Endodermal cell (in vitro differentiated cells): Measurements from ENCODE around the gene NOP14. TPM values are rescaled to one million over a fixed set of nuclear protein-coding genes. Genes with fewer than 3 reads are reported as not detected.
"Not testable (repeated sequence)": the region's sequence is repeated elsewhere in the genome, so short reads cannot be mapped to it uniquely, and the experiment has no call there.

ENCODE experiments used
- DNase-seq: peaks from one replicate; pipeline ENCODE4 v3.0.0-alpha.2; 2017
- H3K27ac ChIP-seq: 2 replicates; pipeline ENCODE4 v1.5.1; 2013; ENCODE audit warnings: mild to moderate bottlenecking, low read depth, low read length, moderate library complexity
- H3K27me3 ChIP-seq: 2 replicates; pipeline ENCODE4 v1.6.1; 2013; ENCODE audit warnings: mild to moderate bottlenecking, low read length, moderate library complexity; ENCODE audit not compliant: insufficient read depth, control insufficient read depth, poor library complexity, severe bottlenecking
- H3K36me3 ChIP-seq: 2 replicates; pipeline ENCODE4 v1.7.0; 2013; ENCODE audit warnings: mild to moderate bottlenecking, low read length, moderate library complexity; ENCODE audit not compliant: control insufficient read depth, insufficient read depth
- H3K4me1 ChIP-seq: one replicate; pipeline ENCODE4 v1.7.0; 2013; ENCODE audit warnings: low read length; ENCODE audit not compliant: control insufficient read depth, insufficient read depth
- H3K4me3 ChIP-seq: 2 replicates; pipeline ENCODE4 v1.5.1; 2013; ENCODE audit warnings: mild to moderate bottlenecking, low read length, moderate library complexity
- H3K9ac ChIP-seq: 2 replicates; pipeline ENCODE4 v1.6.1; 2013; ENCODE audit warnings: mild to moderate bottlenecking, low read length, moderate library complexity; ENCODE audit not compliant: poor library complexity, severe bottlenecking; ENCODE audit errors: extremely low read depth
- H3K9me3 ChIP-seq: 2 replicates; pipeline ENCODE4 v1.6.1; 2013; ENCODE audit warnings: mild to moderate bottlenecking, low read length, moderate library complexity; ENCODE audit not compliant: control insufficient read depth
- H3K27ac Mint-ChIP-seq: 2 replicates; pipeline ENCODE4 v1.8.0; 2020; ENCODE audit warnings: mixed read lengths
- H3K27me3 Mint-ChIP-seq: 2 replicates; pipeline ENCODE4 v1.8.0; 2021; ENCODE audit warnings: mild to moderate bottlenecking, mixed read lengths; ENCODE audit not compliant: insufficient read depth
- H3K36me3 Mint-ChIP-seq: 2 replicates; pipeline ENCODE4 v1.8.0; 2020; ENCODE audit warnings: low read depth, mixed read lengths
- H3K4me1 Mint-ChIP-seq: 2 replicates; pipeline ENCODE4 v1.8.0; 2020; ENCODE audit warnings: mixed read lengths
- H3K4me3 Mint-ChIP-seq: 2 replicates; pipeline ENCODE4 v1.8.0; 2020; ENCODE audit warnings: mild to moderate bottlenecking, moderate library complexity, mixed read lengths
- H3K9me3 Mint-ChIP-seq: 2 replicates; pipeline ENCODE4 v1.8.0; 2020; ENCODE audit warnings: mild to moderate bottlenecking, mixed read lengths
- WGBS, 2 experiments: methylation state at CpG; one replicate each; pipeline versions ENCODE4 v1.1.5 to v1.1.7; 2013; ENCODE audit warnings: missing lambda C conversion rate in 2 of 2, mixed read lengths in 1 of 2; ENCODE audit not compliant: insufficient coverage in 1 of 2, insufficient read length in 1 of 2; 5-methylcytosine and 5-hydroxymethylcytosine counted together
- total RNA-seq, 2 donors: library from RNA; stranded (reverse); fragmentation: NEBNext Ultra II Directional in 1 of 2; extraction: Animal tissue kit (Norgen Biotek cat#: 25700) in 1 of 2; gene quantifications; 2 replicates in 1 of 2; 3 replicates in 1 of 2; pipeline ENCODE4 v1.2.1, GENCODE V29; 2021
- TF ChIP-seq, protein P1 (sequence below): fragments of 200-600 bp; sonication (generic); conservative IDR thresholded peaks from 2 replicates; pipeline ENCODE4 v1.5.0; 2021; ENCODE audit warnings: antibody characterized with exemption, mild to moderate bottlenecking

The NOP14 gene
- total RNA-seq, 2 donors from 2014 or later, result 23.0 to 31.9 TPM

DNA sequence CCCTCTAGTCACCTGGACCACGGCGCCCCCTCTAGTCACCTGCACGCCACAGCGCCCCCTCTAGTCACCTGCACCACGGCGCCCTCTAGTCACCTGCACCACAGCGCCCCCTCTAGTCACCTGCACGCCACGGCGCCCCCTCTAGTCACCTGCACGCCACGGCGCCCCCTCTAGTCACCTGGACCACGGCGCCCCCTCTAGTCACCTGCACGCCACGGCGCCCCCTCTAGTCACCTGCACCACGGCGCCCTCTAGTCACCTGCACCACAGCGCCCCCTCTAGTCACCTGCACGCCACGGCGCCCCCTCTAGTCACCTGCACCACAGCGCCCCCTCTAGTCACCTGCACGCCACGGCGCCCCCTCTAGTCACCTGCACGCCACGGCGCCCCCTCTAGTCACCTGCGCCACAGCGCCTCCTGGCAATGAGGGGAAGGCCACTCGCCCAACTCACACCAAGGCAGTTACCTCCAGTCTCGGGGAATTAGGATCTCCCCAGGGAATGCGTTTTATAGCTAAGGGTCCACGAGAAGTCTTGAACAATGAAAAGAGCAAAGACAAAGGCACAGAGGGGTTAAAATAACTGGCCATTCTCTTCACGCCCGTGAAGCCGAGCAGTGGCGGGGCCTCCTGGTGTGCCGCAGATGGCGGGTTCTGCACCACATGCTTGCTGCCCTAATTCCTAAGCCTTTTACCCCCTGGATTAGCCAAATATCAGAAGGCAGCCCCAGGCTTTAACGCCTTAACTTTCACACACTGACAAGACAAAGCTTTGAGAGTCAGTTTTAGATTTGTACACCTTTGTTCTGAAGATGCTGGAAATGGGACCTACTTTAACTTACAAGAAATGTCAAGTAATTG is 7.8 kb downstream of the NOP14 start:
- H3K36me3 ChIP-seq, result peaks cover 76% of the 10 kb centered on the region
- peak overlapping the region; percentile 54 for H3K4me3 ChIP-seq
- H3K9me3 Mint-ChIP-seq, result peaks cover 13% of the 10 kb centered on the region
- H3K4me1 Mint-ChIP-seq, H3K4me1 ChIP-seq, H3K9ac ChIP-seq, H3K27me3 ChIP-seq, H3K27ac Mint-ChIP-seq, H3K4me3 Mint-ChIP-seq, H3K27me3 Mint-ChIP-seq, H3K27ac ChIP-seq, DNase-seq: not testable (repeated sequence)
- WGBS, 2 experiments, result 97 to 98% methylated on average over 11 to 40 of the region's 44 CpGs
- peaks cover 14% of the 10 kb centered on the region for H3K9me3 ChIP-seq
- TF ChIP-seq, protein P1, sequence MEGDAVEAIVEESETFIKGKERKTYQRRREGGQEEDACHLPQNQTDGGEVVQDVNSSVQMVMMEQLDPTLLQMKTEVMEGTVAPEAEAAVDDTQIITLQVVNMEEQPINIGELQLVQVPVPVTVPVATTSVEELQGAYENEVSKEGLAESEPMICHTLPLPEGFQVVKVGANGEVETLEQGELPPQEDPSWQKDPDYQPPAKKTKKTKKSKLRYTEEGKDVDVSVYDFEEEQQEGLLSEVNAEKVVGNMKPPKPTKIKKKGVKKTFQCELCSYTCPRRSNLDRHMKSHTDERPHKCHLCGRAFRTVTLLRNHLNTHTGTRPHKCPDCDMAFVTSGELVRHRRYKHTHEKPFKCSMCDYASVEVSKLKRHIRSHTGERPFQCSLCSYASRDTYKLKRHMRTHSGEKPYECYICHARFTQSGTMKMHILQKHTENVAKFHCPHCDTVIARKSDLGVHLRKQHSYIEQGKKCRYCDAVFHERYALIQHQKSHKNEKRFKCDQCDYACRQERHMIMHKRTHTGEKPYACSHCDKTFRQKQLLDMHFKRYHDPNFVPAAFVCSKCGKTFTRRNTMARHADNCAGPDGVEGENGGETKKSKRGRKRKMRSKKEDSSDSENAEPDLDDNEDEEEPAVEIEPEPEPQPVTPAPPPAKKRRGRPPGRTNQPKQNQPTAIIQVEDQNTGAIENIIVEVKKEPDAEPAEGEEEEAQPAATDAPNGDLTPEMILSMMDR, result peak; percentile 21
- peaks cover 76% of the 10 kb centered on the region for H3K36me3 Mint-ChIP-seq

DNA sequence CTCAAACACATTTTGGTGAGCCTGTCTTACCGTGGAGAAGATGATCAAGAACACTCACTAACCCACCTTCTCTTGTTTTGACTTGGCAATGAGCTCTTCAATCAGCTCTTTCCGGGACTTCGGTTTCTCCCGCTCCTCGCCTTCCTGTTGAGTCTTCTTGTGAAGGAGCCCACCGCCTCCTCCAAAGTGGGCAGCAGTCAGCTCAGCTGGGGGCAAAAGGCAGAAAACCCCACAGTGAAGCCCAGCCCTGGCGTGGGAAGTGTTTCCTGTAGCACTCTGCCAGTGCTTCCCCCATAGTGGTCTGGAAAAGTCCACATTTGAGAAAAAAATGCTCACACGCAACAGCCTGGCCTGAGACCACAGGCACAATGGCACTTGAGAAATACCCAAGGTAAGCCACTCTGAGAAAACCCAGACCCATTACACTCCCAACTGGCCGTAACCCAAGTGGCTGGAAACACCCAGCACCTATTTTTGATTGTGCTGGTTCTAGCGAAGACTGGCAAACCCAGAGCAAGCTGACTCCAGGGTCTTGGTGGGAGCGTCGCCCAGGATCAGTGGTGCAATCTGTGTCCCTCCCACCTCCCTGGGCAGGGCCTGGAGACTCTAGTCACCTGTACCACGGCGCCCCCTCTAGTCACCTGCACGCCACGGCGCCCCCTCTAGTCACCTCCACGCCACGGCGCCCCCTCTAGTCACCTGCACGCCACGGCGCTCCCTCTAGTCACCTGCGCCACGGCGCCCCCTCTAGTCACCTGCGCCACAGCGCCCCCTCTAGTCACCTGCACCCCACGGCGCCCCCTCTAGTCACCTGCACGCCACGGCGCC is 8.6 kb downstream of the NOP14 start:
- no peak overlapping the region for H3K27ac ChIP-seq
- Mint-ChIP-seq H3K4me3 (no peak overlapping the region), H3K9me3 (peaks cover 13% of the 10 kb centered on the region), H3K27me3 (no peaks in the 10 kb centered on the region), H3K36me3 (peaks cover 79% of the 10 kb centered on the region), H3K4me1 (peaks cover 5% of the 10 kb centered on the region), H3K27ac (no peak overlapping the region)
- 91 to 99% methylated on average over 11 to 33 of the region's 33 CpGs for WGBS, 2 experiments
- H3K27me3 ChIP-seq, result no peaks in the 10 kb centered on the region
- no peak overlapping the region for H3K9ac ChIP-seq
- TF ChIP-seq, protein P1, result peak; percentile 77
- no peak overlapping the region for H3K4me3 ChIP-seq
- H3K36me3 ChIP-seq, result peaks cover 85% of the 10 kb centered on the region
- H3K9me3 ChIP-seq, result peaks cover 14% of the 10 kb centered on the region
- peak; percentile 89 for DNase-seq
- H3K4me1 ChIP-seq, result no peaks in the 10 kb centered on the region

DNA sequence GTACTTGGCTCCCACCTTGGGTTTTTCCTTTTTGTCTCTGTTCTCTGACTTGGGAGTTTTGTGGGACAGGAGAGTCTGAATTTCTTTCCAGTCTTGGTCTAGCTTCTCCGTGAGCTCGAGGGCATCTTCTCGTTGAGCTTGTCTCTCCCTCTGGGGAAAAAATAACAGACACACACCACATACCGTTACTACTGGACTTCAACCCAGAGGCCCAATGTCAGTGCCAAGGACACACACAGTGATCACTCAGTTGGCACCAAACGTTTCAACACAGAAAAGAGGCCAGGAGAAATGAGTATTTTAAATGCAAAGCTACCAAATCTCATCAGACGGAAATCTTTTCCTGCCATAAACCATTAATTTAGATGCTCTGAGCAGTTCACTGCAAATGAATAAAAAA is 9.7 kb downstream of the NOP14 start:
- H3K27me3 Mint-ChIP-seq, result no peaks in the 10 kb centered on the region
- WGBS, 2 experiments, result 92 to 93% methylated on average over 2 to 6 of the region's 6 CpGs

More for the DNA sequence above, 9.7 kb downstream of the NOP14 start:
- Mint-ChIP-seq H3K4me1 (peaks cover 2% of the 10 kb centered on the region), H3K27ac (no peak overlapping the region), H3K9me3 (peaks cover 13% of the 10 kb centered on the region), H3K4me3 (no peak overlapping the region), H3K36me3 (peaks cover 86% of the 10 kb centered on the region)
- no peak overlapping the region for H3K4me3 ChIP-seq
- no peak overlapping the region for H3K9ac ChIP-seq
- H3K4me1 ChIP-seq, result no peaks in the 10 kb centered on the region
- no peaks in the 10 kb centered on the region for H3K27me3 ChIP-seq
- TF ChIP-seq, protein P1, result no peak
- peaks cover 14% of the 10 kb centered on the region for H3K9me3 ChIP-seq
- no peak for DNase-seq
- H3K36me3 ChIP-seq, result peaks cover 92% of the 10 kb centered on the region
- H3K27ac ChIP-seq, result no peak overlapping the region
